Epithelial cell of proximal tubule (primary cell): ENCODE results near the gene INCA1. TPM values are rescaled to one million over a fixed set of nuclear protein-coding genes. Genes with fewer than 3 reads are reported as not detected.

Experiments used
- DNase-seq: peaks from one replicate; pipeline ENCODE4 v3.0.0-alpha.2; 2011; ENCODE audit warnings: low read depth
- H3K4me3 ChIP-seq: 2 replicates; pipeline ENCODE4 v1.5.1; 2011; ENCODE audit warnings: low read depth, mild to moderate bottlenecking, low read length
- total RNA-seq: library from RNA; depleted of rRNA; stranded (reverse); fragments of >200 nt; gene quantifications from 2 replicates; pipeline ENCODE4 v1.2.3, GENCODE V29; 2015
- TF ChIP-seq, protein P1 (sequence below): conservative IDR thresholded peaks from 2 replicates; pipeline ENCODE4 v1.5.1; 2012; ENCODE audit warnings: low read depth, mild to moderate bottlenecking, low read length

Gene INCA1
- total RNA-seq, 1 donor from 2014 or later: not detected

DNA sequence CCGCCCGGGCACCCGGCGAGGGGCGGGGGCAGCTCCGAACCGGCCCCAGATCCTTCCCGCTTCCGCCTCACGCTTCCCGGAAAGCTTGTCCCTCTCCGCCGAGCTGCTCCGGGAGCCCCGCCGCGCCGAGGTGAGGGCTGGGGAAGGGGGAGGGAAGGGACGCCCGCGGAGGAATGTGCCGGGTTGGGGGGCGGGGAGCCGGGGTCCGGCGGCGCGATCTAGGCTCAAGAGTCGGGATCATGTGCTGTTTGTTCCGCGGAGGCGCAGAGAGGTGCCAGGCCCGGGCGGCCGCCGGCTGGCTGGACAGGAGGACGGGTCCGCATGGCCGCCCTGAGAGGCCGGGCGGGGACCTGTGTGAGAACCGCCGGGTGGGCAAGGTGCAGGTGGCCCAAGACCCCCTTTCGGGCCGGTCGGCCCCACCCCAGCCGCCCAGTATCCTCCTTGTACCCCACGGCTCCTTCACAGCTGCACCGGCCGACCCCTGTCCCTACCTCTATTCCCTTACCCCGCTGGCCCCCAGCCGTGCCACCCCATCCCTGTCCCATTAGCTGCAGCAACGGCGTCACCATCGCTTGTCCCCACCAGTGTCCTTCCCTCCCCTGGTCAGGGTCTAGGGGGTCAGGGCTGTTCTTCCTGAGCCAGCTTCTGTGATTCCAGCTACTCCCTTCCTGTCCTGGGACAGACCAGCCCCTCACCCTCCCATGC, 857 bp upstream of the INCA1 start:
- no peak for DNase-seq
- TF ChIP-seq, protein P1, sequence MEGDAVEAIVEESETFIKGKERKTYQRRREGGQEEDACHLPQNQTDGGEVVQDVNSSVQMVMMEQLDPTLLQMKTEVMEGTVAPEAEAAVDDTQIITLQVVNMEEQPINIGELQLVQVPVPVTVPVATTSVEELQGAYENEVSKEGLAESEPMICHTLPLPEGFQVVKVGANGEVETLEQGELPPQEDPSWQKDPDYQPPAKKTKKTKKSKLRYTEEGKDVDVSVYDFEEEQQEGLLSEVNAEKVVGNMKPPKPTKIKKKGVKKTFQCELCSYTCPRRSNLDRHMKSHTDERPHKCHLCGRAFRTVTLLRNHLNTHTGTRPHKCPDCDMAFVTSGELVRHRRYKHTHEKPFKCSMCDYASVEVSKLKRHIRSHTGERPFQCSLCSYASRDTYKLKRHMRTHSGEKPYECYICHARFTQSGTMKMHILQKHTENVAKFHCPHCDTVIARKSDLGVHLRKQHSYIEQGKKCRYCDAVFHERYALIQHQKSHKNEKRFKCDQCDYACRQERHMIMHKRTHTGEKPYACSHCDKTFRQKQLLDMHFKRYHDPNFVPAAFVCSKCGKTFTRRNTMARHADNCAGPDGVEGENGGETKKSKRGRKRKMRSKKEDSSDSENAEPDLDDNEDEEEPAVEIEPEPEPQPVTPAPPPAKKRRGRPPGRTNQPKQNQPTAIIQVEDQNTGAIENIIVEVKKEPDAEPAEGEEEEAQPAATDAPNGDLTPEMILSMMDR: no peak
- peak overlapping the region; percentile 99 for H3K4me3 ChIP-seq

DNA sequence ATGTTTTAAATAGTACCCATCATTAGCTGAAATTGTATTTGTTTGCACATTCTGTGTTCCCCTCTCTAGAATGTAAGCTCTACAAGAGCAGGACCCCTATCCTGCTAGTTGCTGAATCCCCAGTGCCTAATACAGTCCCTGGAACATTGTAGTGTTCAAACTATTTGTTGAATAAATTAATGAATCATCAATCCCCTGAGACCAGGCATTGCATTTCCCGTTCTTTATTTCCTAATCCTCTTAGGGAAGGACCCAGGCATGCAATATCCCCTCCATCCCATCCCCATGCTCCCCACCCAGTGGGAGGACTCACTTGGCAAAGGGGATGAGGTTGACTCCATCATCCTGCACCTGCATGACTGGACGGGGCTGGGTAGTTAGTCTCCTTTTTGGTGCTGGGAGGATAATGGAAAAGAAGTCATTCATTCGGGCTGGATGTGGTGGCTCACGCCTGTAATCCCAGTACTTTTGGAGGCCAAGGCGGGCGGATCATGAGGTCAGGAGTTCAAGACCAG, 3.2 kb downstream of the INCA1 start:
- DNase-seq: no peak
- TF ChIP-seq, protein P1: no peak
- H3K4me3 ChIP-seq: no peak overlapping the region

DNA sequence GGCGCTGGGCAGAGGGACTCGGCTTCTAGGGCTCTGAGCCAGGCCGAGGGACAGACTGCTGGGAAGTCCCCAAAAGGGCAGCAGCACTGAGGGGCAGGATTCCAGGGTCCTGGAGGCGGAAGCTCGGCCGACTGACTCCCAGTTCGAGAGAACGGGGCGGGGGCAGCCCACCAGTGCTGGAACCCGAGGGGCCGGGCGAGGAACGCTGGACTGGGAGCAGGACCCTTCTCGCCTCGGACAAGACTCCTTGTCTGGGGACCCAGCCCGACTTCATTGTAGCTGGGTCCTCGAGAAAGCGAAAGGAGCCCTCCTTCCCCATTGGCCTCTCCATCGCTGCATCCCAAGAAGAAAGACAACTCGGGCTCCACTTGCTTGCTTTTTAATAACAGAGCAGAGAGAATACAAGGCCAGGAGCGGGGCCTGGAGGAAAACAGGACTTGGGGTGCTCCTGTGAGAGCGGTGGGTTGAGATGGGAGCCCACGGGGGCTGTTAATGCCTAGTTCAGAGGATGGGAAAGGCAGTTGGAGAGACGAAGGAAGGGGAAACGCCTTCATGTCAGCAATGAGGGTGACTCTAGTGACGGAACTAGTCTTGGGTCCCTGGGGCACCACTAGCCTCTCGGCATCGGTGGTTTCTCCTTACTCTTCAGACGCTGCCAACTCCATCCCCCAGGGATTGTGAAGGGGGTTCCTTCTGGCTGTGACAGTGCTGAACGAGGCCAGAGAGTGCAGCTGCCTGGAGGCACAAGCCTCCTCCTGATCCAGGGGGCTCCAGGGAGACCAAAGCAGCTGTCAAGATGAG, 9.4 kb downstream of the INCA1 start:
- no peak for DNase-seq
- TF ChIP-seq, protein P1: no peak
- H3K4me3 ChIP-seq: peak overlapping the region; percentile 74

DNA sequence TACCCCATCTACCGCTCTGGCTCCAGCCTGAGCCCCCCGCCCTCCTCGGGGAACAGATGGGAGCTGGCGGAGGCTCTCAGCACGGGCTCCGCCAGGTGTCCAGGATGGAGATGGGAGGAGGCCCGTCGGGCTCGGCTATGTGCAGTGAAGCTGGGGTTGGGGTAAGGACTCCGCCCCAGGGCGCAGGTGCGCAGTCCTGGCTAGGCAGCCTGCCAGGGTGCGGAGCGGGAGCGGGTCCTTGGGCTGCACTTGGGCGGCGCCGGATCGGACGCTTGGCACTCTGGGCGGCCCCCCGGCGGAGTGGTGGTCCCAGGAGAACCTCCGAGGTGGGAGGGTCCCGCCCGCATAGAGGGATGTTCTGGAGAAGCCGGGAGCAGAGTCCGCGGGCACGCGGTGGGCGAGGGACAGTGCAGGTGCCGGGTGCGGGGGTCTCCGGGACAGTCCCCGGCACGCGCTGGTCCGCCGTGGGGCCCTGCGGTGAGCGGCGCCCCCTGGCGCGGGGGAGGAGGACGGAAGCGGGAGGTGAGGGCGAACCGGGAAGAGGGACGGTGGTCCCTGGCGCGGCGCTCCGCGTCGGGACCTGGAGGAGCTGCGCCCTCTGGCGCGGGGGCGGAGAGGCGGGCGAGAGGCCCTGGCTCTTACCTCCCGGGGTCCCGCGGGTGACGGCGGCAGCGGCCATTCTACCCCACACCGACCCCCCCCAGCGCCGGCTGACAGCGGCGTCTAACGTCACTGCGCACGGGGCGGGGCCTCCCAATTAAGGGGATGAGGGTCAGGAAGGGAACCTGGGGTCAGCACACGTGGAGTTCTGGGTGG, 10.2 kb downstream of the INCA1 start, which contains the start of gene CAMTA2:
CAMTA2 (minus strand) TSS at position 725 of the 816 bp plus-strand sequence. CDS start 1,453 bp downstream, outside the sequence.
- TF ChIP-seq, protein P1: peak; percentile 61
- H3K4me3 ChIP-seq: peak within 1 kb of the TSS; percentile 74
- DNase-seq: no peak

DNA sequence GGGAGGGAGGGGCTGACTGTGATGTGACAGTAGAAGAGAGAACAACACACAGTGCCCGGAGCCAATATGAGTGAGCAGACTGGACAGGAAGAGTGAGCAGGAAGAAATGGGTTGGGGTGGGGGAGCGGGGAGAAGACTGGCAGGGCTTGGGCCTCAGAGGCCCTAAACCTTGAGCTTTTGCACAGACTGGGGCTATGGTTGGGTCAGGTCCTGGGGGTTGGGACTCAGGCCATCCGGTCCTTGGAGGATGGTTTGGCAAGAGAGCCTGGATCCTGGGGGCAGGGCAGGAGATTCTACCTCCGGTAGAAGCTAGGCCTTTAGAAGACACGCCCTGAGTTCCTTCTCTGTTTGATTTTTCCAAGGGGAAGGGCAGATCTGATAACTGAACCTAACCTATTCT, 10.9 kb downstream of the INCA1 start:
- no peak for DNase-seq
- peak overlapping the region; percentile 74 for H3K4me3 ChIP-seq
- TF ChIP-seq, protein P1: no peak

DNA sequence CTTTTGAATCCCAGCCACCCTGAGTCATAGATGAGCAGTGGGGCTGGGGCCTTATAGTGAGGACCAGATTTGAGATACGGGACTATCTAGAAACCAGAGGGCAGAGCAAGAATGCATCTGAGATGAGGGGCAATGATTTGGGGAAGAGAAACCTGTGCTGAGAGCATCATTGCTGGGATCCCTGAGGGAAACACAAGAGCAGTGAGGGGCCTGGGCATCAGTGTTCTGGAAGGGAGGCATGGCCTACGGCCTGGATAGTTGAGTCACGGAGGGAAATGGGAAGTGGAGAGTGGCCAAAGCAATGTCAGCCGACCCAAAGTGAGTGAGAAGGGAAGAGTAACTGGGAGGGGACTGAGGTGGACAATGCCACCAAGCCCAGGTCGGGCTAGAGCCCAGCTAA, 15.0 kb downstream of the INCA1 start:
- DNase-seq: no peak
- H3K4me3 ChIP-seq: no peak overlapping the region
- TF ChIP-seq, protein P1: no peak
